Hindlimb muscle (tissue), 1 donor: Measurements from ENCODE around the gene FGD2. TPM values are rescaled to one million over a fixed set of nuclear protein-coding genes. Genes with fewer than 3 reads are reported as not detected.
A peak's percentile ranks its signal among the peaks of the same experiment; 100 is the strongest.
"Not testable (repeated sequence)": the region's sequence is repeated elsewhere in the genome, so short reads cannot be mapped to it uniquely, and the experiment has no call there.

Experiments
- DNase-seq: peaks from one replicate; pipeline ENCODE4 v3.0.0-alpha.2; 2013
- polyA plus RNA-seq: library from polyadenylated mRNA; unstranded; fragments of 120-200 nt; gene quantifications from one replicate; pipeline ENCODE4 v1.2.1, GENCODE V29; 2013; ENCODE audit not compliant: insufficient read length

Gene FGD2
- polyA plus RNA-seq, 1 donor: 5.7 TPM

GRCh38 chr6:36971921-36972673 lies 33.4 kb upstream of the FGD2 start:
- DNase-seq: no peak

GRCh38 chr6:36973190-36973589 lies 32.3 kb upstream of the FGD2 start:
- DNase-seq: no peak

GRCh38 chr6:36973647-36974046 lies 31.8 kb upstream of the FGD2 start:
- DNase-seq: no peak

- no peak for DNase-seq
Observed at GRCh38 chr6:36975231-36976006, 30.0 kb upstream of the FGD2 start.

GRCh38 chr6:36976007-36976264 lies 29.5 kb upstream of the FGD2 start:
- no peak for DNase-seq

- DNase-seq: no peak
Observed at GRCh38 chr6:36976509-36976908, 28.9 kb upstream of the FGD2 start.

- no peak for DNase-seq
Observed at GRCh38 chr6:36976931-36977330, 28.5 kb upstream of the FGD2 start.

- no peak for DNase-seq
Observed at GRCh38 chr6:36977470-36977941, 27.9 kb upstream of the FGD2 start.

- DNase-seq: no peak
Observed at GRCh38 chr6:36978421-36979346, 26.8 kb upstream of the FGD2 start.

GRCh38 chr6:36979347-36979742 lies 26.1 kb upstream of the FGD2 start:
- peak; percentile 78 for DNase-seq

GRCh38 chr6:36980129-36980528 lies 25.3 kb upstream of the FGD2 start:
- DNase-seq: no peak

- no peak for DNase-seq
Observed at GRCh38 chr6:36980876-36981619, 24.4 kb upstream of the FGD2 start.

- no peak for DNase-seq
Observed at GRCh38 chr6:36983538-36983937, 21.9 kb upstream of the FGD2 start.

- peak; percentile 67 for DNase-seq
Observed at GRCh38 chr6:36984581-36985416, 20.7 kb upstream of the FGD2 start.

- no peak for DNase-seq
Observed at GRCh38 chr6:36985417-36985807, 20.0 kb upstream of the FGD2 start.

GRCh38 chr6:36985808-36986703 lies 19.4 kb upstream of the FGD2 start, which contains the start of gene MTCH1:
MTCH1 (minus strand) TSS chr6:36986196; CDS start chr6:36986173, 23 bp downstream.
- peak; percentile 94 for DNase-seq

GRCh38 chr6:36986704-36987047 lies 18.8 kb upstream of the FGD2 start:
- no peak for DNase-seq

GRCh38 chr6:36989264-36989663 lies 16.2 kb upstream of the FGD2 start:
- no peak for DNase-seq

GRCh38 chr6:36990401-36990800 lies 15.1 kb upstream of the FGD2 start:
- DNase-seq: not testable (repeated sequence)
